Forelimb muscle (tissue), 1 donor: ENCODE data around the gene CELSR2. TPM values are rescaled to one million over a fixed set of nuclear protein-coding genes. Genes with fewer than 3 reads are reported as not detected.
A peak's percentile ranks its signal among the peaks of the same experiment; 100 is the strongest.
"Not testable (repeated sequence)": the region's sequence is repeated elsewhere in the genome, so short reads cannot be mapped to it uniquely, and the experiment has no call there.

Source experiments
- DNase-seq: peaks from one replicate; pipeline ENCODE4 v3.0.0-alpha.2; 2013; ENCODE audit warnings: low read depth
- polyA plus RNA-seq: library from polyadenylated mRNA; unstranded; fragments of 120-200 nt; gene quantifications from one replicate; pipeline ENCODE4 v1.2.1, GENCODE V29; 2013; ENCODE audit not compliant: insufficient read length

The CELSR2 gene
- 3.3 TPM for polyA plus RNA-seq

DNA sequence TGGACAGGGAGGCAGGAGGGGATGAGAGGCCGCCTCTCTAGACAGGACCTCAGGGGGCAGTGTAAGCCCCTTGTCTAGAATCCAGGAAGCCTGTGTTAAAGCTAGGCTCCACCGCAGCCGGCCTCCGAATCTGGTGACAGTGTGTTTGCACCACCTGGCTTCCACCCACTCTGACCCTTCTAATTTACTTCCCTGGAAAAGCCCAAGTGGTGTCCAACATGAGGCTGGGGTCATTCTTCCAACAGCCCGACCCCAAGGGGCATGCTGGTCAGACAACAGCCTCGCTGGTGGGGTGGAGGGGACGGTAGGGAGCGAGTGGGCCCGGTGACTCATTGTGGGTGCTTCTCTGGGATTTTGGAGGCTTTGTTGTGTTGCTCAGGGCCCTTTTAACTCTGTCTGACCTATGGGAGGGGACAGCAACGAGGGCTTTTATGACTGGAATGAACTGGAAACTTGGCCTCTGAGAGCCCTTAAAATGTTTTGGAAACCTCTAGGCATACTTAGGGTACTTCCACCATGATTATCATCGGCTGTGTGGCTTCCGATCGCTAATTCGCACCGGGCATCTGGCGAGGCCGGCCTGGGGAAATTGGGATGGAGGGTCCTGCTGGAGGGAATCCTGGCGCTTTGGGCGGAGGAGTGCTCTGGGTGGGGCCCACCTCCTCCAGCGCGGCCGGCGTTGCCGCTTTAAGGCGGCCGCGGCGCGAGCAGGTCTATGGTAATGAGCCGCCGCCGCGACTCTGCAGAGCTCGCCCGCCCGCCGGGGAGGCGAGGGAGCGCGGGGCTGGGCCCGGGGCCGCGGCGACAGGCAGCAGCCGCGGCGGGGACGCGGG lies at the start of gene CELSR2:
Gene CELSR2 (plus strand): TSS at position 743 of the 833 bp plus-strand sequence. CDS start 541 bp downstream, outside the sequence.
- no peak for DNase-seq

DNA sequence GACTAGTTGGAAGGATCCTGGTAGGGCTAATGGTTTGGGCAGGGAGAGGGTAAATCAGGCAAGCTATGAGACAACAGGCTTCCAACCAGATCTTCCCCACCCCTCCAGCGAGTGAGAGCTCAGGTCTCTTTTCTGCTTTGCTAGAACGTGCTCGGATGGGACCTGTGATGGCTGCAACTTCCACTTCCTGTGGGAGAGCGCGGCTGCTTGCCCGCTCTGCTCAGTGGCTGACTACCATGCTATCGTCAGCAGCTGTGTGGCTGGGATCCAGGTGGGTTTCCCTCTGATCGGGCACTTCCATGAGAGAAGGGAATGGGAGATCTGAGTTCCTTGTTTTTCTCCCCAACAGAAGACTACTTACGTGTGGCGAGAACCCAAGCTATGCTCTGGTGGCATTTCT lies 49.6 kb upstream of the CELSR2 start:
- no peak for DNase-seq

- no peak for DNase-seq
Measured at GRCh38 chr1:109201123-109201703, 48.1 kb upstream of the CELSR2 start.

- no peak for DNase-seq
Measured at GRCh38 chr1:109204484-109204883, 44.9 kb upstream of the CELSR2 start.

GRCh38 chr1:109206339-109206738 lies 43.0 kb upstream of the CELSR2 start:
- no peak for DNase-seq

- DNase-seq = no peak
Measured at GRCh38 chr1:109207467-109208103, 41.8 kb upstream of the CELSR2 start.

DNA sequence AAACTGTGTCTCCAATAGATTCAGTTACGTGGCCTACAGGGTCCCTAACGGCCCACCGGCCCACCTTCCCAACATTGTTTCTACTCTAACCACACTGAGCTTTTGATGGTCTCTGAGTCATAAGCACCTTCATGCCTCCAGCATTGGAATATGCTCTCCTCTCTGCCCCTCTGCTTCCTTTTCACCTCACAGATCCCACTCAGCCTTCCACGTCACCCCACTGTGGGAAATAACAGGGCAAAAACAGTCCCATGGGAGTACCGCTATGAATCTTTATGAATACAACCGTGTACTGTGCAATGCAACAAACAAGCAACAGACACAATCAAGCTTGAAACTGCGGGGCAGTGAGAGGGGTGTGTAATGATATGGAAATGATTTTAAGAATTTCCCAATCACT lies 40.9 kb upstream of the CELSR2 start:
- DNase-seq = no peak

DNA sequence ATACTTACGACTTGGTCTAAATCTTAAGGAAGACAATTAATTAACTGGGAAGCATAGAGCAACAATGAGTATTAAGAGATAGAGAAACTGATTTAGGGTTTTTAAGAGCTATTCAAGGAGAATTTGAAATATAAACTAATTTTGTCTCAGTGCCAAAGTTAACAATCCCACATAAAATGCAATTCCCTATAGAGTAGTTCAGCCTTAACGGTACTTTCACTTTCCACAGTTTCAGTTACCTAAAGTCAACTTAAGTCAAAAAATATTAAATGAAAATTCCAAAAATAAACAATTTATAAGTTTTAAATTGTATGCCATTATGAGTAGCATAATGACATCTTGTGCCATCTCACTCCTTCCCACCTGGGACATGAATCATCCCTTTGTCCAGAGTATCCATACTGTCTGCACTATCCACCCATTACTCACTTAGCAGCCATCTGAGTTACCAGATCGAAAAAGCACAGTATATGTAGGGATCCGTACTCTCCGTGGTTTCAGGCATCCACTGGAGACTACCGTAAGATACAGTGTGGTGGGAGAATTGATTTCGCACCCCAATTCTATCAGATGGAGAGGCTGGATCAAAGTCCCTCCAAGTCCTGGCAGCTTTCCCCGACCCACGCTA lies 40.4 kb upstream of the CELSR2 start:
- DNase-seq = no peak

DNA sequence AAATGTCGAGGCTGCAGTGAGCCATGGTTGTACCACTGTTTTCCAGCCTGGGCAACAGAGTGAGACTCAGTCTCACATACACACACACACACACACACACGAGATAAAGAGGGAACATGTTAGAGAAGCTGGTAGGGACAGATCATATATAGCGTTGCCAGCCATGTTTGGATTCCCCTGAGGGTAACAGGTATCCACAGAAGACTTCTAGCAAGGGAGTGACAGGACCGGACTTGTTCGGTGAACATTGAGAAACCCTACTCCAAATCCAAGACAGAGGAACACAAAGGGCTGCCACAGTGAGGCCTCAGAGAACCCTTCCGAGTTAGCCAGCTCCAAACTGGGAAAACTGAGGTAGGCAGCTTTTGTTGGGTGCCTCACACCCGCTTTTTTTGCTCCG lies 39.3 kb upstream of the CELSR2 start:
- no peak for DNase-seq

DNA sequence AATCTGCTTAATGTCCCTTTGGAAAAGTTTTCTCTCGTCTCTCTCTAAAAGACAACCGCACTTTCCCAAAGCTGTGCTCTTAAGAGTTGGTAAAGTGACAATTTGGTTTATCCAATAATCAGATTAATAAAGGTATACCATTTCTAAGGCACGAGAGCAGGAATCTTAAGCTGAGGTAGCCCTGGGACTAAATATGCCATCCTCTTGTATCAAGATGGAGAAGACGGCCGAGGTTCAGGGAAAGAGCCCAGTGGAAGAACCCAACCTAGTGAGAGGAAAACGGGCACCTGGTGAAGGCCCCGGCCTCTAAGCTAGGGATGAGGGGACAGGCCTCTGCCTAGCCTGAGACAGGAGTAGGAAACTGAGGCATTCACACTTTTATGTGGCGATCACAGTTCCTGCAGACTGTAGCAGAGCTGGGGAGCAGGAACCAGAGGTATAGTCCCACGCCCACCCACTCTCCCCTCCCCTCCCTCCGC lies 36.0 kb upstream of the CELSR2 start:
- DNase-seq = no peak

- peak; percentile 72 for DNase-seq
Measured at GRCh38 chr1:109213824-109214693, 35.3 kb upstream of the CELSR2 start, which contains the start of gene SARS1. SARS1 (plus strand) TSS chr1:109213918; CDS start chr1:109213993, 75 bp downstream.

DNA sequence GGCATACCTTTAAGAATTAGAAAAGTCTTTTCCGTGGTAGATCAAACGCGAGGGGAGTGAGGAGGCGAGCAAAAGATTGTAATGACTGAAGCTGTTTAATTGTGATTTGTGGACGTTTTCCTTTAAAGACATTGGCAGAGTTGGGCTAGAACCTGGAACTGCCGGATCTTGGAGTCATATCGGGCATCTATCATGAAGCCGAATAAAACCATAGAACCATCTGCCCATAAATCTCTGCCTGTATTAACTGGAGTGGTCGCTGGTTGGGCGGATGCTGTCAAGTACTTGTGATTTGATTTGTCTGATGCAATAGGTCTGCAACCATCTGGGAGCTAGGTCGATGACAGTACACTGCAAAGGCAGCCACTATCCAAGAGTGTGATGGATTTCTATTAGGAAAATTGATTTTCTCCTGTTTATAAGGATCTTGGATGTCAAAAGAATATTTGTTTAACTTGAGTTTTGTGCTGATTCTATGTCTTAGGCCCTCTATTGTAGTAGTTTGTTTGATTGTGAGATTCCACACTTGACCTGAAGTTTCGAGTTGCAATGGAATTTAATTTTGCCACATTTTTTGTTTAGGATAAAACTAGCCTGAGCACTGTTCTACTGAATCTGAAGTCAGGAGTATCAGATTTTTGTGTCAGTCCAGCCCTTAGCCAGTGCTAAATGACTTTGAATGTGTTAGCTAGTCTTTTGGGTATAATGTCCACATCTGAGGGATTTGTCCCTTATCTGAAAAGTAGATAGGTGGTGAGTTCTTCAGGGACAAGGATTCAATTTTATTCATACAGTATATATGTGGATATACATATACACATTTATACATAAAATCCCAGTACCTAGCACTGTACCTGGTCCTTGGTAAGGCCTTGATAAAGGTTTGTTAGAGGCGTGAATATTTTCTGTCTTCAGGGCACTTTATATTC lies 34.4 kb upstream of the CELSR2 start:
- DNase-seq = peak; percentile 32

- no peak for DNase-seq
Measured at GRCh38 chr1:109216662-109217061, 32.7 kb upstream of the CELSR2 start.

DNA sequence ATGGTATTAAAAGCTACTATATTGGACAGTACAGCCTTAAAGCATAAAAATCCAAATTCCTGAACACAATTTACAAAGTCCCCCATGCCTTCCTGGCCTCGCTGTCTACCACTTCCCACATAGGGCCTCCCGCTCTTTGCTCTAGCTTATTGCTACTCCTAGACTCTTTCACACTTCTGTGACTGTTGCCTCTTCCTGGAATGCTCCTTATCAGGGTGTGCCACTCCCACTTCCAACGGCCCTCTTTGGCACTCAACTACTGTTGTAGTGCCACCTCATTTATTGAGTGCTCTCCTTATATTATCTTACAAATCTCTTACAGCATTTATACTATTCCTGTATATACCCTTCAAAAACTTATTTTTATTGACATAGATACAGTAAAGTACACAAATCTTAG lies 30.8 kb upstream of the CELSR2 start:
- DNase-seq = no peak

GRCh38 chr1:109221201-109221600 lies 28.1 kb upstream of the CELSR2 start:
- DNase-seq = not testable (repeated sequence)

DNA sequence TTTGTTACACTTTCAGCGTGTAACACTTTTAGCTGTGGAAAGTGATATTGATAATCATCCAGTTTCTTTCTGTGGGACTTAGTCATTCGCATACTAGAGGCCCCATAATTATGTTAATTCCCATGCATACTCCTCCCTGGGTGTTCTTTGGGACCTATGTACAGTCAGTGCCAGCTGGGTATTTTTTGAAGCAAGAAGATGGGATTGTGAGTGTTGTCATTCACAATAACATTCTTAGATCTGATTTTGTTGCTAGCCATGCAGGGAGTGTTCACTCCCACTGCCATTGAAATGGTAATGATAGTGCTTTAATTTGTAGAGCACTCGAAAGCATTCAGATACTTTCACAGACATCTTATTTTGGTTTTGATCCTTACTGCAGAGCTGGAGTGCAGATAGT lies 24.0 kb upstream of the CELSR2 start:
- no peak for DNase-seq

DNA sequence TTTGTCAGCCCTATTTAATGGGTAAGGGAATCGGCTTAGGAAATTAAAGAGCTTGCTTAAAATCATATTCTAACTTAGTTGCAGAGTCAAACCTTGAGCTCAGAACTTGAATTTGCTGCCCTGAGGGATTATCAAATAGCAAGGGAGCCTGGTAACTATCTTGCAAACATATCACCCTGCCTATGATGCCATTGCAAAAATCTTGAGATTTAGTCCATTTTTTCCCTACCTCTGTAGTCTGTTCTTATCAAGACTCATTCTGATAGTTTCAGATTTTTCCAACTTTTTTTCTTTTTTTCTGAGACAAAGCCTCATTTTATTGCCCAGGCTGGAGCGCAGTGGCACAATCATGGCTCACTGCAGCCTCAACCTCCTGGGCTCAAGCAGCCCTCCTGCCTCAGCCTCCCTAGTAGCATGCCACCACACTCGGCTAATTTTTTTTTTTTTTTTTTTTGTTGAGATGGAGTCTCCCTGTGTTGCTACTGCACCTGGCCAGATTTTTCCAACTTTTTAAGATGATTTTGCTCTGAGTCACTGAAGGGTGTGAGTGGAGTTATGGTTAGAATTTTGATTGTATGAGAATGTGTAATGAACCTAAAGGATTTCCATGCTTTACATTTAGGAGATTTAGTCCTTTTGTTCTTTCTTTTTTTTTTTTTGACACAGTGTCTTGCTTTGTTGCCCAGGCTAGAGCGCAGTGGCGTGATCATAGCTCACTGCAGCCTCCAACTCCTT lies 23.5 kb upstream of the CELSR2 start:
- DNase-seq = no peak

DNA sequence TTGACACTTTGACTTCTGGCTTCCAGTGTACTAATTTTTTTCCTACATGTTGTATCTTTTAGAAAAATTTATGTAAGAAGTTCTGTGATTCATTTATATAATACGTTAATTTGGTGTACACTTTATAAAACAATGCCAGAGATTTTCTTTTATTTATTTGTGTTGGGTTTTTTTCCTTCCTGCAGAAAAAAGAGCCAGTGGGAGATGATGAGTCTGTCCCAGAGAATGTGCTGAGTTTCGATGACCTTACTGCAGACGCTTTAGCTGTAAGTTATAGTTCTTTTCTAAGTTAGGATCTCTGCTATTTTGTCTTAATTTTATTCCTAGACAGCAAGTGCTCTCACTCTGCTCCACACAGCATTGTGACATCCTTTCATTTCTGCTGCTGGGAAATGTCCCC lies 21.2 kb upstream of the CELSR2 start:
- DNase-seq = no peak

DNA sequence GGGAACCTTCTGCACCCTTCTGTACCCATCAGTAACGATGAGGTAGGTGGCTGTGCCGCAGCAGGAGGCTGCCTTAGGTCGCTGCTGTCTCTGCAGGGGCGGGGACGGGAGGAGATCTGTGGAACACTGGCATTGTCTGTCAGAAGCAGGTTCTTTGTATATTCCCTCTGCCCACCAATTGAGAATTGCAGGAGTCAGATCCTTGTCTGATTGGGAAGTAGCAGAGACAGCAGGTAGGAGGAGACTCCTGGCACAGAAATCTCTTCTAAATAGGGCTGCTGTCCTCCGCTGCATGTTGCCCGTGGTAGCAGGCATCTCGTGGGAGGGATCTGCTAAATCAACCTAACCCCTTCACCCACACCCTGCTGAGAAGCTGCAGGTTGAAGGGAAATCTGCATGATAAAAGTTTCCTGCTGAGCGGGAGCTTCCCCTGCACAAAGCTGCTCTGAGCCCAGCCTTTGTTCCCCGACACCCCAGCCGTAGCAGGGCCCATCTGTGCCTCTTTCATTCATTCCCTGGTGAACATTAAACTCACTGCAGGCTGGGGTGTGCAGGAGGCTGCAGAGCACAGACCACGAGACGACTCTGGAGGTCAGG lies 19.7 kb upstream of the CELSR2 start:
- no peak for DNase-seq
